H9 (cell line): ENCODE measurements around the gene ACADS. TPM values are rescaled to one million over a fixed set of nuclear protein-coding genes. Genes with fewer than 3 reads are reported as not detected.

Experiments
- DNase-seq: peaks from one replicate; pipeline ENCODE4 v3.0.0-alpha.2; 2017
- H2AFZ ChIP-seq: one replicate; pipeline ENCODE4 v1.6.1; 2013; ENCODE audit warnings: mild to moderate bottlenecking, low read length, control low read depth, moderate library complexity
- H2AK5ac ChIP-seq: 2 replicates; pipeline ENCODE4 v1.6.1; 2013; ENCODE audit warnings: low read length, control low read depth, mixed read lengths; ENCODE audit not compliant: insufficient read length
- H2BK120ac ChIP-seq: one replicate; pipeline ENCODE4 v1.6.1; 2013; ENCODE audit warnings: low read depth, mild to moderate bottlenecking, low read length, control low read depth, inconsistent platforms; ENCODE audit not compliant: poor library complexity, severe bottlenecking
- H2BK12ac ChIP-seq: 2 replicates; pipeline ENCODE4 v1.6.1; 2013; ENCODE audit warnings: low read length, control low read depth, mixed read lengths, low read depth; ENCODE audit not compliant: insufficient read length
- H2BK15ac ChIP-seq: 2 replicates; pipeline ENCODE4 v1.6.1; 2013; ENCODE audit warnings: low read depth, low read length, control low read depth
- H2BK20ac ChIP-seq: one replicate; pipeline ENCODE4 v1.6.1; 2013; ENCODE audit warnings: low read depth, mild to moderate bottlenecking, low read length, control low read depth, inconsistent platforms; ENCODE audit not compliant: poor library complexity, severe bottlenecking
- H2BK5ac ChIP-seq: 2 replicates; pipeline ENCODE4 v1.6.1; 2013; ENCODE audit warnings: low read length, control low read depth, mixed read lengths; ENCODE audit not compliant: insufficient read length
- H3K14ac ChIP-seq: 2 replicates; pipeline ENCODE4 v1.6.1; 2013; ENCODE audit warnings: low read length, control low read depth; ENCODE audit not compliant: insufficient read depth
- H3K18ac ChIP-seq: 2 replicates; pipeline ENCODE4 v1.6.1; 2013; ENCODE audit warnings: low read depth, mild to moderate bottlenecking, mixed read lengths, low read length, control low read depth; ENCODE audit not compliant: insufficient read length
- H3K23ac ChIP-seq: 2 replicates; pipeline ENCODE4 v1.6.1; 2013; ENCODE audit warnings: low read length, control low read depth, mixed read lengths, low read depth; ENCODE audit not compliant: insufficient read length
- H3K23me2 ChIP-seq: 2 replicates; pipeline ENCODE4 v1.6.1; 2013; ENCODE audit warnings: low read depth, mild to moderate bottlenecking, mixed read lengths, low read length, control low read depth; ENCODE audit not compliant: insufficient read length, poor library complexity, severe bottlenecking
- H3K27ac ChIP-seq: 2 replicates; pipeline ENCODE4 v1.5.1; 2013; ENCODE audit warnings: low read length, control low read depth, mixed read lengths, low read depth; ENCODE audit not compliant: insufficient read length
- H3K27me3 ChIP-seq: 2 replicates; pipeline ENCODE4 v1.6.1; 2013; ENCODE audit warnings: low read length, control low read depth, inconsistent platforms; ENCODE audit not compliant: insufficient read depth
- H3K4ac ChIP-seq: 2 replicates; pipeline ENCODE4 v1.6.1; 2013; ENCODE audit warnings: low read depth, mild to moderate bottlenecking, control low read depth, inconsistent platforms, low read length, moderate library complexity
- H3K4me1 ChIP-seq: 2 replicates; pipeline ENCODE4 v1.6.1; 2013; ENCODE audit warnings: low read length, control low read depth, inconsistent platforms; ENCODE audit not compliant: insufficient read depth
- H3K4me2 ChIP-seq: 2 replicates; pipeline ENCODE4 v1.6.1; 2013; ENCODE audit warnings: low read length, control low read depth, mixed read lengths; ENCODE audit not compliant: insufficient read length, insufficient read depth
- H3K56ac ChIP-seq: 2 replicates; pipeline ENCODE4 v1.6.1; 2013; ENCODE audit warnings: low read depth, mild to moderate bottlenecking, mixed read lengths, low read length, control low read depth; ENCODE audit not compliant: insufficient read length
- H3K79me1 ChIP-seq: 2 replicates; pipeline ENCODE4 v1.6.1; 2013; ENCODE audit warnings: low read depth, mild to moderate bottlenecking, moderate library complexity, low read length, control low read depth, inconsistent platforms; ENCODE audit not compliant: insufficient read depth, poor library complexity, severe bottlenecking
- H3K79me2 ChIP-seq: 2 replicates; pipeline ENCODE4 v1.6.1; 2013; ENCODE audit warnings: low read length, control low read depth, inconsistent platforms; ENCODE audit not compliant: insufficient read depth
- H3K9ac ChIP-seq: 2 replicates; pipeline ENCODE4 v1.6.1; 2013; ENCODE audit warnings: low read length, control low read depth, mixed read lengths; ENCODE audit not compliant: insufficient read length; ENCODE audit errors: extremely low read depth
- H3K9me3 ChIP-seq: one replicate; pipeline ENCODE4 v1.6.1; 2013; ENCODE audit warnings: low read depth, low read length, inconsistent platforms; ENCODE audit not compliant: control insufficient read depth
- H3T11ph ChIP-seq: one replicate; pipeline ENCODE4 v1.6.1; 2013; ENCODE audit warnings: mild to moderate bottlenecking, low read length, control low read depth, inconsistent platforms
- H4K20me1 ChIP-seq: one replicate; pipeline ENCODE4 v1.6.1; 2013; ENCODE audit not compliant: control insufficient read depth, insufficient read length, insufficient read depth
- H4K5ac ChIP-seq: 2 replicates; pipeline ENCODE4 v1.6.1; 2013; ENCODE audit warnings: low read depth, mild to moderate bottlenecking, mixed read lengths, low read length, control low read depth; ENCODE audit not compliant: insufficient read length
- H4K8ac ChIP-seq: replicated peaks from 2 replicates; pipeline ENCODE4 v1.6.1; 2013; ENCODE audit warnings: low read length, control low read depth, mixed read lengths, low read depth; ENCODE audit not compliant: insufficient read length
- H4K91ac ChIP-seq: 2 replicates; pipeline ENCODE4 v1.6.1; 2013; ENCODE audit warnings: low read depth, mild to moderate bottlenecking, moderate library complexity, mixed read lengths, low read length, control low read depth; ENCODE audit not compliant: insufficient read length
- H3K27ac Mint-ChIP-seq, 3 experiments: 2 replicates in 2 of 3; 3 replicates in 1 of 3; pipeline ENCODE4 v1.8.0; 2020 to 2021; ENCODE audit warnings: mixed read lengths in 3 of 3, mild to moderate bottlenecking in 1 of 3, moderate library complexity in 1 of 3
- H3K27me3 Mint-ChIP-seq: 2 replicates; pipeline ENCODE4 v1.8.0; 2021; ENCODE audit warnings: low read depth, mild to moderate bottlenecking, moderate library complexity, mixed read lengths
- H3K36me3 Mint-ChIP-seq, 3 experiments: 2 replicates in 2 of 3; 3 replicates in 1 of 3; pipeline ENCODE4 v1.8.0; 2020 to 2021; ENCODE audit warnings: low read depth in 3 of 3, mixed read lengths in 3 of 3; ENCODE audit not compliant: insufficient read depth in 1 of 3
- H3K4me1 Mint-ChIP-seq, 2 experiments: 2 replicates each; pipeline ENCODE4 v1.8.0; 2020; ENCODE audit warnings: mixed read lengths in 2 of 2
- H3K4me3 Mint-ChIP-seq, 2 experiments: 2 replicates in 1 of 2; 3 replicates in 1 of 2; pipeline ENCODE4 v1.8.0; 2020 to 2021; ENCODE audit warnings: mild to moderate bottlenecking in 2 of 2, mixed read lengths in 2 of 2, moderate library complexity in 1 of 2
- H3K9me3 Mint-ChIP-seq, 2 experiments: 2 replicates in 1 of 2; 3 replicates in 1 of 2; pipeline ENCODE4 v1.8.0; 2020; ENCODE audit warnings: mild to moderate bottlenecking in 2 of 2, mixed read lengths in 2 of 2, moderate library complexity in 1 of 2
- CTCF ChIP-seq: fragments of 200-600 bp; sonication (generic); conservative IDR thresholded peaks from 3 replicates; pipeline ENCODE4 v1.8.0; 2021; ENCODE audit warnings: antibody characterized with exemption, mild to moderate bottlenecking
- WGBS: extraction: QIAGEN DNeasy Blood & Tissue Kit; methylation state at CpG from one replicate; pipeline ENCODE4 v1.1.7; 2013; ENCODE audit warnings: missing lambda C conversion rate, low lambda C conversion rate, mixed read lengths; ENCODE audit not compliant: insufficient read length; ENCODE audit errors: extremely low coverage; 5-methylcytosine and 5-hydroxymethylcytosine counted together
- total RNA-seq: library from RNA; stranded (reverse); gene quantifications from 2 replicates; pipeline ENCODE4 v1.2.1, GENCODE V29; 2021

ACADS gene
- total RNA-seq, 1 experiment from 2014 or later, result 8.3 TPM

GRCh38 chr12:120758798-120759590, 33.4 kb downstream of the ACADS start:
- no peak for TF ChIP-seq CTCF
- DNase-seq, result no peak
- peaks cover 2% of the 10 kb centered on the region; the same call in 1 of the 2 replicates for H3K4me1 ChIP-seq
- no peak overlapping the region for H2BK120ac ChIP-seq
- H3K79me2 ChIP-seq, result no peaks in the 10 kb centered on the region
- no peak overlapping the region for H3T11ph ChIP-seq
- no peak overlapping the region for H2BK15ac ChIP-seq
- no peaks in the 10 kb centered on the region for H3K79me1 ChIP-seq
- no peak overlapping the region for H3K9ac ChIP-seq
- H3K56ac ChIP-seq, result no peak overlapping the region
- H4K8ac ChIP-seq, result no peak overlapping the region
- no peak overlapping the region for H3K18ac ChIP-seq
- H3K4me2 ChIP-seq, result no peak overlapping the region
- Mint-ChIP-seq H3K9me3 (peaks cover 4 to 9% of the 10 kb centered on the region in 2 experiments; a peak in 3 of 5 replicates), H3K4me1 (peaks cover 19 to 20% of the 10 kb centered on the region in 2 experiments), H3K27me3 (no peaks in the 10 kb centered on the region; the same call in 1 of the 2 replicates), H3K36me3 (peaks cover 0 to 34% (median 4%) of the 10 kb centered on the region in 3 experiments; a peak in 3 of 7 replicates), H3K4me3 (peak overlapping the region in 1 of 2 experiments; percentile 27; a peak in 2 of 5 replicates), H3K27ac (peak overlapping the region in 1 of 3 experiments; percentile 20; a peak in 2 of 7 replicates)
- H3K23ac ChIP-seq, result no peak overlapping the region
- H2BK5ac ChIP-seq, result no peak overlapping the region
- H3K27ac ChIP-seq, result no peak overlapping the region
- no peak overlapping the region for H3K14ac ChIP-seq
- no peaks in the 10 kb centered on the region for H3K27me3 ChIP-seq
- no peaks in the 10 kb centered on the region for H4K20me1 ChIP-seq
- H2AK5ac ChIP-seq, result no peak overlapping the region
- H2AFZ ChIP-seq, result no peak overlapping the region
- no peak overlapping the region for H4K91ac ChIP-seq
- H3K9me3 ChIP-seq, result no peaks in the 10 kb centered on the region
- no peaks in the 10 kb centered on the region for H3K23me2 ChIP-seq
- no peak overlapping the region for H3K4ac ChIP-seq
- H4K5ac ChIP-seq, result no peak overlapping the region
- H2BK20ac ChIP-seq, result no peak overlapping the region
- no CpG with 5 or more reads among the region's 7 CpGs for WGBS
- no peak overlapping the region for H2BK12ac ChIP-seq
